Heart left ventricle (tissue), 16 donors: ENCODE measurements around the gene MAML3. TPM values are rescaled to one million over a fixed set of nuclear protein-coding genes. Genes with fewer than 3 reads are reported as not detected.
A peak's percentile ranks its signal among the peaks of the same experiment; 100 is the strongest.

Source experiments
- ATAC-seq, 4 donors: fragments of 200-7000 bp; cut with Tn5 transposase; one replicate each; pipeline ENCODE4 v1.9.1; 2020 to 2022; ENCODE audit warnings: moderate library complexity in 4 of 4, mild to moderate bottlenecking in 3 of 4, moderate number of reproducible peaks in 1 of 4
- DNase-seq, 5 donors: peaks; one replicate each; pipeline ENCODE4 v3.0.0-alpha.2; 2020
- H3K27ac ChIP-seq, 12 donors: fragments of 200-600 bp; sonication (generic) in 4 of 12; one replicate each; pipeline versions ENCODE4 v1.5.0 to v1.8.0; 2016 to 2022; ENCODE audit warnings: mild to moderate bottlenecking in 2 of 12
- H3K27me3 ChIP-seq, 9 donors: fragments of 200-600 bp; sonication (generic) in 2 of 9; one replicate each; pipeline versions ENCODE4 v1.5.1 to v1.8.0; 2016 to 2022; ENCODE audit warnings: mild to moderate bottlenecking in 3 of 9
- H3K36me3 ChIP-seq, 9 donors: fragments of 200-600 bp; sonication (generic) in 2 of 9; one replicate each; pipeline versions ENCODE4 v1.5.0 to v1.8.0; 2018 to 2022; ENCODE audit warnings: mild to moderate bottlenecking in 2 of 9
- H3K4me1 ChIP-seq, 12 donors: fragments of 200-600 bp; sonication (generic) in 4 of 12; one replicate each; pipeline versions ENCODE4 v1.5.0 to v1.8.0; 2016 to 2022; ENCODE audit warnings: mild to moderate bottlenecking in 3 of 12
- H3K4me3 ChIP-seq, 12 donors: fragments of 200-600 bp; sonication (generic) in 4 of 12; one replicate each; pipeline versions ENCODE4 v1.5.0 to v1.8.0; 2017 to 2022; ENCODE audit warnings: mild to moderate bottlenecking in 9 of 12, moderate library complexity in 4 of 12
- H3K9me3 ChIP-seq, 12 donors: fragments of 200-600 bp; sonication (generic) in 4 of 12; one replicate each; pipeline versions ENCODE4 v1.5.0 to v1.8.0; 2016 to 2022; ENCODE audit warnings: mild to moderate bottlenecking in 1 of 12
- CTCF ChIP-seq, 12 donors: fragments of 200-600 bp; sonication (generic) in 4 of 12; IDR thresholded peaks; one replicate each; pipeline versions ENCODE4 v1.5.0 to v1.8.0; 2018 to 2022; ENCODE audit warnings: antibody characterized with exemption in 12 of 12, mild to moderate bottlenecking in 5 of 12
- POLR2A ChIP-seq, 2 donors: fragments of 450-650 bp; IDR thresholded peaks; one replicate each; pipeline ENCODE4 v1.6.1; 2017; ENCODE audit warnings: antibody characterized with exemption in 2 of 2, mild to moderate bottlenecking in 2 of 2, moderate library complexity in 2 of 2
- WGBS, 4 donors: extraction: QIAGEN DNeasy Blood & Tissue Kit in 2 of 4; methylation state at CpG; one replicate each; pipeline versions ENCODE4 v1.1.5 to v1.1.7; 2013 to 2018; 5-methylcytosine and 5-hydroxymethylcytosine counted together
- intact Hi-C, 10 donors: fragments of 100-400 bp; cut with DNase I; formaldehyde crosslinking; loops; one replicate each; pipeline versions ENCODE4 v1.11.1 to v1.14.2; 2022
- polyA plus RNA-seq, 2 donors: library from polyadenylated mRNA; stranded (reverse); fragments of 200-250 nt; gene quantifications; one replicate each; pipeline ENCODE4 v1.2.3, GENCODE V29; 2013
- total RNA-seq, 9 donors: library from RNA; depleted of rRNA in 2 of 9; stranded (reverse); fragments of >200 nt in 2 of 9; fragmentation: NEBNext Ultra II Directional in 3 of 9; extraction: Animal tissue kit (Norgen Biotek cat#: 25700) in 3 of 9; gene quantifications; one replicate each; pipeline versions ENCODE4 v1.1.0 to v1.2.4, GENCODE V29; 2016 to 2023
- donor health status: ischemic (EF 13 %, LVEDD 7.1; RV severe dilation, severe dysfunction).
- donor health status: healthy with polysubstance abuse.
- donor health status: DM: no; HTN: yes; CAD: no.
- donor health status: DM: no; HTN: no; CAD: no.
- donor health status: ischemic (EF 25% LVEDD 6.9; RV normal size, moderate dysfunction).
- donor health status: ischemic (EF 25% LVEDD 5.7; RV mildly dilated, moderate dysfunction).
- donor health status: healthy.
- donor health status: DM: yes; HTN: yes; CAD: no.
- donor health status: ischemic (EF 35%, LVEDD 5.7; RV mildly dilated, moderate dysfunction).
- donor health status: nonischemic (EF 11% LVEDD 7.7; RV severe dilation, severe dysfunction).
- donor health status: DM: yes; HTN: yes; CAD: no.
- donor health status: PGD.
- donor health status: ischemic (EF 29% LVEDD 5.4; RV normal size, mild dysfunction).
- donor health status: nonischemic (EF 23%, LVEDD 6.1; RV moderate dilation, normal function).

Gene MAML3
- total and polyA plus RNA-seq, 11 donors, result 0.76 to 5.9 (median 2.4) TPM

GRCh38 chr4:140136509-140136908, 17.5 kb downstream of the MAML3 start:
- Histone ChIP-seq H3K27ac (no peak overlapping the region), H3K4me3 (no peak overlapping the region), H3K36me3 (no peaks in the 10 kb centered on the region), H3K9me3 (no peaks in the 10 kb centered on the region), H3K4me1 (peaks cover 0 to 27% (median 11%) of the 10 kb centered on the region in 12 donors), H3K27me3 (no peaks in the 10 kb centered on the region)
- ATAC-seq (no peak), DNase-seq (no peak)
- intact Hi-C loops, result no loop called here
- 91 to 95% (median 92%) methylated on average over 4 of the region's 4 CpGs for WGBS, 4 donors
- no peak for TF ChIP-seq POLR2A (IDR thresholded peaks at IDR 0.05)
- no peak for TF ChIP-seq CTCF (IDR thresholded peaks at IDR 0.05)

GRCh38 chr4:140135529-140136088, 18.4 kb downstream of the MAML3 start:
- no peaks in the 10 kb centered on the region for H3K36me3 ChIP-seq
- 37 to 48% (median 46%) methylated on average over 8 of the region's 8 CpGs for WGBS, 4 donors
- no peak for TF ChIP-seq POLR2A (IDR thresholded peaks at IDR 0.05)
- no peak for TF ChIP-seq CTCF (IDR thresholded peaks at IDR 0.05)
- intact Hi-C loops, result no loop called here
- peak overlapping the region in 4 of 12 donors; percentile 3 to 40 (median 18) for H3K27ac ChIP-seq
- DNase-seq (peak; percentile 41 to 82 (median 53)), ATAC-seq (peak; percentile 37 to 73 (median 53))
- H3K4me1 ChIP-seq, result peaks cover 0 to 27% (median 11%) of the 10 kb centered on the region in 12 donors
- no peaks in the 10 kb centered on the region for H3K27me3 ChIP-seq
- H3K4me3 ChIP-seq, result peak overlapping the region in 2 of 12 donors; percentile 19 to 21
- no peaks in the 10 kb centered on the region for H3K9me3 ChIP-seq

GRCh38 chr4:140134746-140135425, 19.1 kb downstream of the MAML3 start:
- intact Hi-C loops, result no loop called here
- Histone ChIP-seq H3K4me3 (no peak overlapping the region), H3K36me3 (no peaks in the 10 kb centered on the region), H3K9me3 (no peaks in the 10 kb centered on the region), H3K27me3 (no peaks in the 10 kb centered on the region), H3K4me1 (peaks cover 0 to 27% (median 11%) of the 10 kb centered on the region in 12 donors), H3K27ac (peak overlapping the region in 4 of 12 donors; percentile 3 to 40 (median 15))
- DNase-seq (no peak), ATAC-seq (no peak)
- WGBS, 4 donors, result 82 to 89% (median 84%) methylated on average over 9 of the region's 9 CpGs
- no peak for TF ChIP-seq CTCF (IDR thresholded peaks at IDR 0.05)
- no peak for TF ChIP-seq POLR2A (IDR thresholded peaks at IDR 0.05)

GRCh38 chr4:140133576-140133975, 20.4 kb downstream of the MAML3 start:
- intact Hi-C loops, result no loop called here
- Histone ChIP-seq H3K27me3 (no peaks in the 10 kb centered on the region), H3K4me1 (peaks cover 0 to 27% (median 11%) of the 10 kb centered on the region in 12 donors), H3K27ac (no peak overlapping the region), H3K36me3 (no peaks in the 10 kb centered on the region), H3K4me3 (no peak overlapping the region), H3K9me3 (no peaks in the 10 kb centered on the region)
- 96 to 98% (median 97%) methylated on average over 3 of the region's 3 CpGs for WGBS, 4 donors
- no peak for DNase-seq
- TF ChIP-seq CTCF (IDR thresholded peaks at IDR 0.05) (no peak), POLR2A (IDR thresholded peaks at IDR 0.05) (no peak)
- no peak for ATAC-seq
